CD14-positive monocyte (primary cell): ENCODE results near the gene SLX9. TPM values are rescaled to one million over a fixed set of nuclear protein-coding genes. Genes with fewer than 3 reads are reported as not detected.
A peak's percentile ranks its signal among the peaks of the same experiment; 100 is the strongest.

Experiments used
- DNase-seq, 3 donors: peaks; one replicate each; pipeline ENCODE4 v3.0.0-alpha.2; 2011 to 2022
- H2AFZ ChIP-seq: 2 replicates; pipeline ENCODE4 v1.6.0; 2012; ENCODE audit warnings: mild to moderate bottlenecking, low read depth, low read length, inconsistent platforms; ENCODE audit not compliant: insufficient read depth, poor library complexity, severe bottlenecking
- H3K27ac ChIP-seq, 2 donors: 1 replicate in 1 of 2; 2 replicates in 1 of 2; pipeline ENCODE4 v1.5.1; 2012 to 2013; ENCODE audit warnings: low read length in 2 of 2, control low read depth in 1 of 2, inconsistent platforms in 1 of 2, low read depth in 1 of 2, mild to moderate bottlenecking in 1 of 2
- H3K27me3 ChIP-seq, 2 donors: one replicate each; pipeline versions ENCODE4 v1.6.0 to v1.6.1; 2011 to 2013; ENCODE audit warnings: low read length in 2 of 2; ENCODE audit not compliant: control insufficient read depth in 2 of 2, insufficient read depth in 2 of 2
- H3K36me3 ChIP-seq, 2 donors: replicated peaks in 1 of 2; 1 replicate in 1 of 2; 2 replicates in 1 of 2; pipeline versions ENCODE4 v1.5.1 to v1.6.1; 2012 to 2013; ENCODE audit warnings: low read length in 2 of 2, control low read depth in 1 of 2, inconsistent platforms in 1 of 2, mild to moderate bottlenecking in 1 of 2; ENCODE audit not compliant: insufficient read depth in 2 of 2, control insufficient read depth in 1 of 2
- H3K4me1 ChIP-seq, 2 donors: 1 replicate in 1 of 2; 2 replicates in 1 of 2; pipeline versions ENCODE4 v1.5.1 to v1.6.1; 2012 to 2013; ENCODE audit warnings: low read length in 2 of 2, control low read depth in 1 of 2, inconsistent platforms in 1 of 2, mild to moderate bottlenecking in 1 of 2, moderate library complexity in 1 of 2; ENCODE audit not compliant: insufficient read depth in 2 of 2, control insufficient read depth in 1 of 2
- H3K4me2 ChIP-seq: replicated peaks from 2 replicates; pipeline ENCODE3; 2012; ENCODE audit warnings: low read length, moderate library complexity, mild to moderate bottlenecking; ENCODE audit not compliant: poor library complexity, severe bottlenecking; ENCODE audit errors: extremely low read depth
- H3K4me3 ChIP-seq, 3 experiments: fragments of 200-600 bp in 1 of 3; sonication (generic) in 1 of 3; replicated peaks in 1 of 3; 1 replicate in 2 of 3; 2 replicates in 1 of 3; pipeline ENCODE4 v1.5.1; 2011 to 2013; ENCODE audit warnings: low read length in 3 of 3, mild to moderate bottlenecking in 3 of 3, control low read depth in 2 of 3, low read depth in 2 of 3, inconsistent platforms in 1 of 3, moderate library complexity in 1 of 3
- H3K79me2 ChIP-seq: 2 replicates; pipeline ENCODE4 v1.6.0; 2012; ENCODE audit warnings: mild to moderate bottlenecking, control low read depth, inconsistent platforms, low read length, moderate library complexity; ENCODE audit not compliant: insufficient read depth
- H3K9ac ChIP-seq: 2 replicates; pipeline ENCODE4 v1.6.0; 2017; ENCODE audit warnings: low read length, mild to moderate bottlenecking; ENCODE audit not compliant: insufficient read depth, poor library complexity, severe bottlenecking
- H3K9me3 ChIP-seq, 2 donors: replicated peaks in 1 of 2; 1 replicate in 1 of 2; 2 replicates in 1 of 2; pipeline versions ENCODE4 v1.5.1 to v1.6.1; 2012 to 2013; ENCODE audit warnings: low read length in 2 of 2, control low read depth in 1 of 2; ENCODE audit not compliant: control insufficient read depth in 1 of 2, insufficient read depth in 1 of 2
- H4K20me1 ChIP-seq: 2 replicates; pipeline ENCODE4 v1.6.0; 2012; ENCODE audit warnings: mild to moderate bottlenecking, low read length, control low read depth, moderate library complexity; ENCODE audit not compliant: insufficient read depth
- H3K27ac Mint-ChIP-seq, 7 donors: one replicate each; pipeline ENCODE4 v1.8.0; 2020; ENCODE audit warnings: mild to moderate bottlenecking in 7 of 7, mixed read lengths in 7 of 7, moderate library complexity in 6 of 7, inconsistent platforms in 2 of 7
- H3K27me3 Mint-ChIP-seq, 3 donors: one replicate each; pipeline ENCODE4 v1.8.0; 2021 to 2022; ENCODE audit warnings: low read depth in 3 of 3, mild to moderate bottlenecking in 3 of 3, mixed read lengths in 3 of 3, moderate library complexity in 3 of 3, inconsistent platforms in 1 of 3
- H3K36me3 Mint-ChIP-seq, 2 donors: one replicate each; pipeline ENCODE4 v1.8.0; 2020; ENCODE audit warnings: mixed read lengths in 2 of 2, inconsistent platforms in 1 of 2, mild to moderate bottlenecking in 1 of 2
- H3K4me1 Mint-ChIP-seq: one replicate; pipeline ENCODE4 v1.8.0; 2020; ENCODE audit warnings: mild to moderate bottlenecking, mixed read lengths
- H3K4me3 Mint-ChIP-seq, 2 donors: one replicate each; pipeline ENCODE4 v1.8.0; 2020; ENCODE audit warnings: mild to moderate bottlenecking in 2 of 2, mixed read lengths in 2 of 2, moderate library complexity in 1 of 2
- H3K9me3 Mint-ChIP-seq, 7 donors: one replicate each; pipeline ENCODE4 v1.8.0; 2020 to 2022; ENCODE audit warnings: mixed read lengths in 7 of 7, mild to moderate bottlenecking in 6 of 7, moderate library complexity in 6 of 7, inconsistent platforms in 2 of 7
- CTCF ChIP-seq: fragments of 200-600 bp; IDR thresholded peaks from one replicate; pipeline ENCODE4 v1.8.0; 2022; ENCODE audit warnings: antibody characterized with exemption, mild to moderate bottlenecking
- WGBS: methylation state at CpG from one replicate; pipeline ENCODE4 v1.1.5; 2013; ENCODE audit warnings: missing lambda C conversion rate; ENCODE audit not compliant: insufficient coverage; 5-methylcytosine and 5-hydroxymethylcytosine counted together
- intact Hi-C, 2 donors: fragments of 100-400 bp; cut with micrococcal nuclease; formaldehyde crosslinking; loops; one replicate each; pipeline versions ENCODE4 v1.15.0 to v1.15.1; 2023
- polyA plus RNA-seq, 3 donors: library from polyadenylated mRNA; depleted of rRNA in 1 of 3; unstranded in 2 of 3; stranded (reverse) in 1 of 3; fragments of 300-500 nt in 2 of 3; fragments of >200 nt in 1 of 3; fragmentation: Illumina TruSeq in 2 of 3; gene quantifications; 1 replicate in 2 of 3; 2 replicates in 1 of 3; pipeline ENCODE4 v1.2.3, GENCODE V29; 2012 to 2021

The SLX9 gene
- polyA plus RNA-seq, 3 donors: 7.5 to 9.0 (median 9.0) TPM

GRCh38 chr21:44929242-44929798 is 10.5 kb upstream of the SLX9 start:
- Histone ChIP-seq H3K9ac (no peak overlapping the region), H3K27ac (peak overlapping the region; percentile 76 to 84), H3K4me1 (peaks cover 89 to 94% of the 10 kb centered on the region in 2 donors), H3K9me3 (no peaks in the 10 kb centered on the region), H4K20me1 (peaks cover 17% of the 10 kb centered on the region), H2AFZ (no peak overlapping the region), H3K4me3 (peak overlapping the region in 1 of 3 experiments; percentile 81), H3K4me2 (peak overlapping the region; percentile 88), H3K36me3 (peaks cover 0 to 3% of the 10 kb centered on the region in 2 donors), H3K27me3 (no peaks in the 10 kb centered on the region), H3K79me2 (peaks cover 74% of the 10 kb centered on the region)
- H3K36me3 Mint-ChIP-seq: peaks cover 7 to 20% of the 10 kb centered on the region in 2 donors
- H3K4me3 Mint-ChIP-seq: peak overlapping the region; percentile 20 to 95
- H3K4me1 Mint-ChIP-seq: peaks cover 83% of the 10 kb centered on the region
- H3K27ac Mint-ChIP-seq: peak overlapping the region; percentile 30 to 88 (median 72)
- no peak for DNase-seq
- intact Hi-C loops: loop anchor here in 1 of 2 donors (5.0 kb wide), 1 partner anchor 47 kb away; no protein-coding TSS in a partner anchor
- H3K27me3 Mint-ChIP-seq: peaks cover 0 to 7% (median 3%) of the 10 kb centered on the region in 3 donors
- peaks cover 0 to 3% (median 0%) of the 10 kb centered on the region in 7 donors for H3K9me3 Mint-ChIP-seq
- TF ChIP-seq CTCF: no peak
- WGBS: no CpG with 5 or more reads among the region's 6 CpGs

GRCh38 chr21:44929799-44930542 is 9.9 kb upstream of the SLX9 start:
- 78% methylated on average over 7 of the region's 9 CpGs for WGBS
- Mint-ChIP-seq H3K9me3 (peaks cover 0 to 3% (median 0%) of the 10 kb centered on the region in 7 donors), H3K27me3 (peaks cover 0 to 7% (median 3%) of the 10 kb centered on the region in 3 donors), H3K4me3 (peak overlapping the region; percentile 81 to 95), H3K4me1 (peaks cover 77% of the 10 kb centered on the region), H3K27ac (peak overlapping the region; percentile 86 to 94 (median 91)), H3K36me3 (peaks cover 7 to 26% of the 10 kb centered on the region in 2 donors)
- no peak for TF ChIP-seq CTCF
- Histone ChIP-seq H3K9ac (peak overlapping the region; percentile 29), H3K27ac (peak overlapping the region; percentile 76 to 84), H4K20me1 (peaks cover 23% of the 10 kb centered on the region), H3K4me2 (peak overlapping the region; percentile 88), H3K36me3 (peaks cover 0 to 7% of the 10 kb centered on the region in 2 donors), H3K27me3 (no peaks in the 10 kb centered on the region), H3K4me1 (peaks cover 82 to 88% of the 10 kb centered on the region in 2 donors), H3K4me3 (peak overlapping the region in 1 of 3 experiments; percentile 81), H2AFZ (no peak overlapping the region), H3K79me2 (peaks cover 78% of the 10 kb centered on the region), H3K9me3 (no peaks in the 10 kb centered on the region)
- no peak for DNase-seq
- intact Hi-C loops: loop anchor here (2.0 to 5.0 kb wide), 3 partner anchors 13 to 113 kb away; partner anchors contain the start of gene SUMO3 (in 1 of the 2)
